Activated naive CD4-positive, alpha-beta T cell treated with anti-CD3 and anti-CD28 coated beads for 36 hours (primary cell): Measurements from ENCODE around the gene OSBP2. TPM values are rescaled to one million over a fixed set of nuclear protein-coding genes. Genes with fewer than 3 reads are reported as not detected.
A peak's percentile ranks its signal among the peaks of the same experiment; 100 is the strongest.

Source experiments
- CTCF ChIA-PET: fragments of 350-600 bp; sonication (Branson Sonifier 250); formaldehyde crosslinking; loops from one replicate; lab custom pipeline; 2021; ENCODE audit warnings: antibody characterized with exemption; lab: Charles Lee
- DNase-seq: peaks from one replicate; pipeline ENCODE4 v3.0.0-alpha.2; 2020
- H3K27ac Mint-ChIP-seq: one replicate; pipeline ENCODE4 v1.8.0; 2021; ENCODE audit warnings: mild to moderate bottlenecking, mixed read lengths
- H3K27me3 Mint-ChIP-seq: one replicate; pipeline ENCODE4 v1.8.0; 2021; ENCODE audit warnings: low read depth, mixed read lengths
- H3K36me3 Mint-ChIP-seq: one replicate; pipeline ENCODE4 v1.8.0; 2021; ENCODE audit warnings: low read depth, mixed read lengths
- H3K4me1 Mint-ChIP-seq: one replicate; pipeline ENCODE4 v1.8.0; 2021; ENCODE audit warnings: low read depth, mixed read lengths
- H3K4me3 Mint-ChIP-seq: one replicate; pipeline ENCODE4 v1.8.0; 2021; ENCODE audit warnings: mild to moderate bottlenecking, moderate library complexity, mixed read lengths
- H3K9me3 Mint-ChIP-seq: one replicate; pipeline ENCODE4 v1.8.0; 2021; ENCODE audit warnings: mixed read lengths
- intact Hi-C: fragments of 100-400 bp; cut with micrococcal nuclease; formaldehyde crosslinking; loops from one replicate; pipeline ENCODE4 v1.15.1; 2023
- total RNA-seq, 2 experiments: library from RNA; stranded (reverse); gene quantifications; one replicate each; pipeline ENCODE4 v1.2.3, GENCODE V29; 2021

OSBP2 gene
- total RNA-seq, 2 experiments from 2014 or later, result 0.81 to 0.89 TPM

DNA sequence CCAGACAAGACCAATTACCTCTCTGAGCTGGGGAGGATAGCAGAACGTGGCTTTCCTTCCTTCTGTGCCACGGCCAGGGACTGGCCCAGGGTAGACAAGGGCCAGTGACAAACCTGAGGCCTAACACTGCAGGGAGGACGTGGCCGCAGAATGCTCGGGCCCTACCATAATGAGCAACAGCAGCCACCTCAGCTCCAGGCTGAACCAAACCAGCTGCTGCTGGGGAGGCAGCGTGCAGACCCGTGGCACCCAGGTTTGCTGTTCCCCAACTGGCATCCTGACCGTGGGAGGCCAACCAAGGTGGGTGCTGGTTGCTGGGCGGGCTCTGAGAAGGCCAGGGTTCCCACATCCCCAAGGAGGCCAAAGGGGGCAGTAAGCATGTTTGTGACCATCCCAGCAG is 190.9 kb downstream of the OSBP2 start:
- intact Hi-C loops, result no loop called here
- no peak for DNase-seq
- H3K9me3 Mint-ChIP-seq, result no peaks in the 10 kb centered on the region
- H3K27ac Mint-ChIP-seq, result no peak overlapping the region
- H3K4me3 Mint-ChIP-seq, result no peak overlapping the region
- CTCF ChIA-PET, result interaction anchor here (0.9 to 1.1 kb wide), 2 partner anchors 36 to 88 kb away, joined by 3 read pairs; no protein-coding TSS in a partner anchor
- no peaks in the 10 kb centered on the region for H3K27me3 Mint-ChIP-seq
- peaks cover 2% of the 10 kb centered on the region for H3K4me1 Mint-ChIP-seq
- H3K36me3 Mint-ChIP-seq, result no peaks in the 10 kb centered on the region

DNA sequence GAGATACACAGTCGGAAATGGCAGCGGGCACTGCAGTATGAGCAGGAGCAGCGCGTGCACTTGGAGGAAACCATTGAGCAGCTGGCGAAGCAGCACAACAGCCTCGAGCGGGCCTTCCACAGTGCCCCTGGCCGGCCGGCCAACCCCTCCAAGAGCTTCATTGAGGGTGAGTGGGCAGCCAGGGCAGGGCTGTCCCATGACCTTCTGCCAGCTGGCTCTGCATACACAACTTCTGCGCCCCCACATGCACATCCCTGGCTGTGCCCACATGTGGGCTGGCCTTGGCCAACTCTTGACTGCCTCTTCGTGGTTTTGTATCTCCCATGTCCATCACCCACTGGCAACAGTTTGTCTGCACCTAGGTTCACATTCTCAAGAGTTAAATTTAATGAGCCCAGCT is 192.8 kb downstream of the OSBP2 start:
- DNase-seq, result no peak
- Mint-ChIP-seq H3K9me3 (no peaks in the 10 kb centered on the region), H3K27ac (no peak overlapping the region), H3K27me3 (no peaks in the 10 kb centered on the region), H3K4me3 (no peak overlapping the region), H3K4me1 (peaks cover 10% of the 10 kb centered on the region), H3K36me3 (no peaks in the 10 kb centered on the region)
- CTCF ChIA-PET, result no interaction called here
- intact Hi-C loops, result no loop called here

DNA sequence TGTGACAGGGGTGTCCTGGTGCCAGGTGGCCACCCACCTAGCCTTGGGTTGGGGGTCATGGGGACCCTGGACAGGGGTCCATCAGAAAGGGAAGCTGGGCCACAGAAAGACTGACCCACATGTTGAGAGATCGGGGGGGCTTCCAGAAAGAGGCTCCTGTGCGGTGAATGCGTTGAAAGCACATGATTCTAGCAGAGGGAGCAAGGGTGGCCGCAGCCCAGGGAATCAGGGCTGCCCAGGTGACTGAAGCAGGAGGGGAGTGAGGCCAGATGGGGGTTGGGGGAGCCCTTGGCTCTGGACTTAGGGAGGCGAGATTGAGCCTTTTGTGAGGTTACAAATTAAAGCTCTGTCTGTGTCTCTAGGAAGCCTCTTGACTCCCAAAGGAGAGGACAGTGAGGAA is 193.2 kb downstream of the OSBP2 start:
- H3K27me3 Mint-ChIP-seq, result no peaks in the 10 kb centered on the region
- H3K9me3 Mint-ChIP-seq, result no peaks in the 10 kb centered on the region
- H3K27ac Mint-ChIP-seq, result no peak overlapping the region
- intact Hi-C loops, result no loop called here
- no peak overlapping the region for H3K4me3 Mint-ChIP-seq
- H3K4me1 Mint-ChIP-seq, result peaks cover 10% of the 10 kb centered on the region
- DNase-seq, result no peak
- CTCF ChIA-PET, result no interaction called here
- no peaks in the 10 kb centered on the region for H3K36me3 Mint-ChIP-seq

DNA sequence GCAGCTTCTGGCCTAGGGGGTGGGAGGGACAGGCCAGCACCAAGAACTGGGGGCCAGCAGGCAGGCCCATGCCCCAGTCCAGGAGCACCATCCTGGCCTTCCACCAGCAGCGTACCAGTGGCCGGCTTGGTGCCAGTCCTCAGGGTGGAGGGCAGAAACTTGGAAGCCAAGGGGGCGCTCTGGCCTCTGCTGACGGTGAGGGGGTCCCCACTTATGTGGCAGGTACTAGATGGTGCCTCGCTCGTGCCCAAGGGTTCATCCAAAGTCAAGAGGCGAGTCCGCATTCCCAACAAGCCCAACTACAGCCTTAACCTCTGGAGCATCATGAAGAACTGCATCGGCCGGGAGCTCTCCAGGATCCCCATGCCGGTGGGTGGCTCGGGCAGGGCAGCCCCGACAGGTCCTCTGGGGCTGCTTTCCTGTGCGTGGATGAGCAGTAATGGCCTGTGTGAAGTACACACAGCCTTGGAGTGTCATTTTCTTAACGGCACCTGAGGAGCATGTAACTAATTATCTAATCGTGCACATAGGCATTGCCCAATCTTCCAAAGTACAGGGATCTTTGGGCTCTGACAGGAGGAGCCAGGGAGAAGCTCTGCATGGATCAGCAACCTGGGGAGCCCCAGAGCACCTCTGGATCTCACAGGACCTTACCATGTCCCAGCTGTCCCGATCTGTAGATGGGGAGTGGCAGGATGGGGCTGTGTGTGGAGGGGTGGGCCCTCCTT is 194.8 kb downstream of the OSBP2 start:
- intact Hi-C loops, result no loop called here
- CTCF ChIA-PET, result interaction anchor here (0.6 to 1.2 kb wide), 3 partner anchors 30 to 390 kb away, joined by 3 to 6 read pairs (median 6); no protein-coding TSS in a partner anchor
- Mint-ChIP-seq H3K36me3 (no peaks in the 10 kb centered on the region), H3K27me3 (no peaks in the 10 kb centered on the region), H3K9me3 (no peaks in the 10 kb centered on the region), H3K4me3 (no peak overlapping the region), H3K4me1 (peaks cover 25% of the 10 kb centered on the region), H3K27ac (no peak overlapping the region)
- no peak for DNase-seq

DNA sequence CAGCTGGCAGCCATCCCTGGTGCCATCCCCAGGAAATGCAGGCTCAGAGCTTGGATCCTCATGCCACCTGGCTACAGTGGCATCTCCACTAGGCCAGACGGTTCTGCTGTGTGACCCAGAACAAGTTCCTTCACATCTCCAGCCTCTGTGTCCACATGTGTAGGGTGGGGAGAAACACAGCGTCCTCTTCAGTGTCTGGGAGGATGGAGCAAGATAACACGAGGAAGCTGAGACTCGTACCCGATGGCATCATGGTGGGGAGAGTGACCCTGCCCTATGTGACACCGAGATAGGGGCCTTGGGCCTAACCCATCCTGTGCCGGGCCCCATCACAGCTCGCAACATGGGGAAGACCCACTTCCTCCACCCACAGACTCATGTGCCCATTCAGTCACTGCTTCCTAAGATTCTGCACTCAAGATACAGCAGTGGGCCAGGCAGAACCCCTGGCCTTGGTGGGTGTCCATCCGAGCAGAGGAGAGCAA is 195.4 kb downstream of the OSBP2 start:
- H3K27ac Mint-ChIP-seq, result no peak overlapping the region
- no peaks in the 10 kb centered on the region for H3K36me3 Mint-ChIP-seq
- H3K4me1 Mint-ChIP-seq, result peaks cover 31% of the 10 kb centered on the region
- no peak overlapping the region for H3K4me3 Mint-ChIP-seq
- CTCF ChIA-PET, result interaction anchor here (0.6 to 2.4 kb wide), 5 partner anchors 29 to 391 kb away, joined by 3 to 15 read pairs (median 6); no protein-coding TSS in a partner anchor
- H3K9me3 Mint-ChIP-seq, result no peaks in the 10 kb centered on the region
- intact Hi-C loops, result no loop called here
- no peaks in the 10 kb centered on the region for H3K27me3 Mint-ChIP-seq
- DNase-seq, result no peak

DNA sequence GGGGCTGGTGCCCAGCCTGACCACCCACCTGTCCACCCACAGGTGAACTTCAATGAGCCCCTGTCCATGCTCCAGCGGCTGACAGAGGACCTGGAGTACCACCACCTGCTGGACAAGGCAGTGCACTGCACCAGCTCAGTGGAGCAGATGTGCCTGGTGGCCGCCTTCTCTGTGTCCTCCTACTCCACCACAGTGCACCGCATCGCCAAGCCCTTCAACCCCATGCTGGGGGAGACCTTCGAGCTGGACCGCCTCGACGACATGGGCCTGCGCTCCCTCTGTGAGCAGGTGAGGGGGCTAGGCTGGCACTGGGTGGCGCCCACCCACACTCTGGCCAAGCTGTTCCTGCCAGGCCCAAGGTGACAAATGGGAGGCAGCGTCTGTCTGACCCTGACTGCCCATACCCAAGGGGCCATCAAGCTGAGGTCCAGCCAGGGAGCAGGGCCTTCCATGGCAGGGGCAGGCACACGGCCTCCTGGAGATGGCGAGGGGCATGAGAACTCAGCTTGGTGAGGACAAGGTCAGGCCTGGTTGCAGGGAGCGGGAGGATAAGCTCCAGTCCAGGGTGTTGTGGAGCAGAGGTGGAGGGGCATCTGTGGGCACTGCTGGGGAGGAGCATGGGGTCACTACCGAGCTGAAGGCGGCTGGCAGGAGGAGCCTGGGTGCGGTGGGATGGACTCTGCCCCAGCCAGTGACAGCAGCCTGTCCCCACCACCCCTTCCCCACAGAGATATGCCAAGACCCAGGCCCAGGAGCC is 196.2 kb downstream of the OSBP2 start:
- intact Hi-C loops, result no loop called here
- Mint-ChIP-seq H3K4me3 (no peak overlapping the region), H3K27me3 (no peaks in the 10 kb centered on the region), H3K9me3 (no peaks in the 10 kb centered on the region), H3K4me1 (peaks cover 33% of the 10 kb centered on the region), H3K27ac (no peak overlapping the region), H3K36me3 (no peaks in the 10 kb centered on the region)
- CTCF ChIA-PET, result interaction anchor here (0.6 to 2.4 kb wide), 4 partner anchors 20 to 192 kb away, joined by 3 to 15 read pairs (median 3); no protein-coding TSS in a partner anchor
- DNase-seq, result peak; percentile 45

DNA sequence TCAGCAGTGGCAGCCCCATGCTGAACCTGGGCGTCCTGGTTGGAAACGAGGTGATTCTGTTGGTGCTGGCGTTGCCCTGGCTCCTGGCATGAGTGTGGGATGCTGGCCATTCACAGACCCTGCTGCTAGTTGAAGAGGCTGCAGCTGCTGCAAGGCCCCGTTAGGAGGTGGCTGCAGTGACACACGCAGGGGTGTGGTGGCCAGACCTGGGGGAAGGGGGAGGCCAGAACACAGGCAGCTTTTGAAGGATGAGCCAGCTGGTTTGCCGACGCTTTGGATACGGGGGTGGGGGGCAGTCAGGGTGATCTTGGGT is 196.7 kb downstream of the OSBP2 start:
- no peak overlapping the region for H3K27ac Mint-ChIP-seq

DNA sequence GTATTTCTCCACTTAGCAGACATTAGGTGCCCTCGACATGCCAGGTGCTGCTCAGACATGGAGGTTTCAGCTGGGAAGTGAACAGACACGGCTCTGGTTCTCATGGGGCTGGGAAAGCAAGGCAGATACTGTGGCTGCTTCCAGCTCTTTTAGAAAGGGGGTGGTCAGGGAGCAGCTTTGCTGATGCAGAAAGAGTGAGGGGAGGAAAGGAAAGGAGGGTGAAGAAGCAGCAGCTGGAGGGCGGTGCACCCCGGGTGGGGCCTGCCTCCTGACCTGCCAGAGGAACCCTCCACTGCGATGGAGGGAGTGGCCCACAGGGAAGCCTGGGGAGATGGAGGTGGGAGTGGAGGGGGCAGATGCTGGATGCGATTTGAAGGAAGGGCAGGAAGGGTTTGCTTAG is 197.1 kb downstream of the OSBP2 start:
- no peak overlapping the region for H3K27ac Mint-ChIP-seq
- H3K4me1 Mint-ChIP-seq, result peaks cover 33% of the 10 kb centered on the region
- CTCF ChIA-PET, result interaction anchor here (0.6 to 2.4 kb wide), 3 partner anchors 30 to 301 kb away, joined by 3 to 15 read pairs (median 3); no protein-coding TSS in a partner anchor
- no peaks in the 10 kb centered on the region for H3K9me3 Mint-ChIP-seq
- intact Hi-C loops, result no loop called here
- H3K4me3 Mint-ChIP-seq, result no peak overlapping the region
- no peaks in the 10 kb centered on the region for H3K27me3 Mint-ChIP-seq
- no peak for DNase-seq
- H3K36me3 Mint-ChIP-seq, result no peaks in the 10 kb centered on the region

More for the DNA sequence above, 196.7 kb downstream of the OSBP2 start:
- DNase-seq, result no peak
- Mint-ChIP-seq H3K9me3 (no peaks in the 10 kb centered on the region), H3K27me3 (no peaks in the 10 kb centered on the region), H3K36me3 (no peaks in the 10 kb centered on the region), H3K4me3 (no peak overlapping the region), H3K4me1 (peaks cover 33% of the 10 kb centered on the region)
- intact Hi-C loops, result no loop called here
- CTCF ChIA-PET, result interaction anchor here (1.0 to 2.4 kb wide), 3 partner anchors 20 to 191 kb away, joined by 3 to 15 read pairs (median 3); no protein-coding TSS in a partner anchor

DNA sequence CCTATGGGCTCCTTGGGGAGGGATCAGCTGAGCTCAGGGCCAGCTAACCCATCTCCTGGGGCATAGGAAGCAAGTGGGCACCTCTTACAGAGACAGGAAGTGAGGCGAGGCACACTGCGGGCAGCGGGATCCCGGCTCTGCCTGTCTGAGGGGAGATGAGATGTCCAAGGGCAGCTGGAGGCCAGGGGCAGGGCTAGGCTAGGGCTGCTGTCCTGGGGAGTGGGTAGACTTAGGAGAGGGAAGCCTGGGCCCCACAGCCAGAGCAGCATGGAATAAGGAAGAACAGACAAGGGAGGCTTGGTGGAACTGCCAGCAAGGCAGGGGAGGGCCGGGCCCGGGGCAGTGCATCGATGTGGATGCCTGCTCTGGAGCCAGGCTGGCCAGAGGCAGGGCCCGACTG is 197.6 kb downstream of the OSBP2 start:
- intact Hi-C loops, result no loop called here
- Mint-ChIP-seq H3K36me3 (no peaks in the 10 kb centered on the region), H3K27ac (no peak overlapping the region), H3K4me1 (peaks cover 33% of the 10 kb centered on the region), H3K9me3 (no peaks in the 10 kb centered on the region), H3K4me3 (no peak overlapping the region), H3K27me3 (no peaks in the 10 kb centered on the region)
- CTCF ChIA-PET, result interaction anchor here (0.6 to 2.4 kb wide), 3 partner anchors 29 to 301 kb away, joined by 3 to 15 read pairs (median 3); no protein-coding TSS in a partner anchor
- no peak for DNase-seq

DNA sequence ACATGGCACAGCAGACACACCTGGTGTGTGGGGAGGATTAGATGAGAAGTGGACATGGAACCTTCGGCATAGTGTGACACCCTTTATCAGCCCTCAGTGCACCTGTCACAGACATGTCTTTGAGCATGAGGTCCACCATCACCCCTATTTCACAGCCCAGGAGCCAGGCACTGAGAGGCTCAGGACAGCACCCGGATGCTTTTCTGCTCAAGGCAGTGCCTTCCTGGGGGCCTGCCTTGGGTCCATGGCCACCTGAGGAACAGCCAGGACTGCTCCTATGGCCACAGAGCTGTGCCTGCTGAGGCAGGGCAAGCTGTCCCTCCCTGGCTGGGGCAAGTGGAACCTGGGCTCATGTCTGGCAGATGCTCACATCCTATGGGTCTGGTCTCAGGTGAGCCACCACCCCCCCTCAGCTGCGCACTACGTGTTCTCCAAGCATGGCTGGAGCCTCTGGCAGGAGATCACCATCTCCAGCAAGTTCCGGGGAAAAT is 198.1 kb downstream of the OSBP2 start:
- H3K4me1 Mint-ChIP-seq, result peaks cover 33% of the 10 kb centered on the region
- H3K27me3 Mint-ChIP-seq, result no peaks in the 10 kb centered on the region
- CTCF ChIA-PET, result interaction anchor here (0.9 kb wide), 1 partner anchor 29 kb away, joined by 3 read pairs; no protein-coding TSS in a partner anchor
- H3K9me3 Mint-ChIP-seq, result no peaks in the 10 kb centered on the region
- intact Hi-C loops, result no loop called here
- no peak overlapping the region for H3K27ac Mint-ChIP-seq
- H3K36me3 Mint-ChIP-seq, result no peaks in the 10 kb centered on the region
- H3K4me3 Mint-ChIP-seq, result no peak overlapping the region
- no peak for DNase-seq

DNA sequence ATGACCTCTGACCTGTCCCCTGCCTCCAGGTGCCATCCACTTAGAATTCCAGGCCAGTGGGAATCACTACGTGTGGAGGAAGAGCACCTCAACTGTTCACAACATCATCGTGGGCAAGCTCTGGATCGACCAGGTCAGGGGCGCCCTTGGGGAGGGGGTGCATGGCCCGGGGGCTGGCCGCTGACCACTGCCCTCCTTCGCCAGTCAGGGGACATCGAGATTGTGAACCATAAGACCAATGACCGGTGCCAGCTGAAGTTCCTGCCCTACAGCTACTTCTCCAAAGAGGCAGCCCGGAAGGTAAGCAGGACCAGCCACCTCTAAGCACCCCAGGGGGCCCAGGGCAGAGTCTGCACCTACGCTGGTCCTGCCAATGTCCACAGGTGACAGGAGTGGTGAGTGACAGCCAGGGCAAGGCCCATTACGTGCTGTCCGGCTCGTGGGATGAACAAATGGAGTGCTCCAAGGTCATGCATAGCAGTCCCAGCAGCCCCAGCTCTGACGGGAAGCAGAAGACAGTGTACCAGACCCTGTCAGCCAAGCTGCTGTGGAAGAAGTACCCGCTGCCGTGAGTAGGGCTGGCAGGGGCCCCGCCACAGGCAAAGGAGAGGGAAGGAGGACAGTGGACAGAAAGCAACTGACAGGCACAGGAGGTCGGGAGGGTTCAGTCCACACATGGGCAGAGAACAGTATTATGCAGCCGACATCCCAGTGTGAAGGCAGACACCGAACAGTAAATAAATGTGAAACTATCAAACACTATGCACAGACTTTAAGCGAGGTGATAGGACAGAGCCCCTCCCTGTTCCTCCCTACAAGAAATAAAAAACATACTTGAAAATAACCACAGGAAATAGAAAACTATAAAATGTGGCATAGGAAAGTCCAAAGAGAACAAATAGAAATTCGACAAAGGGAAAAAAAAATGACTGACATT is 199.0 kb downstream of the OSBP2 start:
- peaks cover 3% of the 10 kb centered on the region for H3K36me3 Mint-ChIP-seq
- no peaks in the 10 kb centered on the region for H3K27me3 Mint-ChIP-seq
- DNase-seq, result no peak
- no peaks in the 10 kb centered on the region for H3K9me3 Mint-ChIP-seq
- intact Hi-C loops, result no loop called here
- H3K4me1 Mint-ChIP-seq, result peaks cover 33% of the 10 kb centered on the region
- peak overlapping the region; percentile 77 for H3K27ac Mint-ChIP-seq
- CTCF ChIA-PET, result no interaction called here
- peak overlapping the region; percentile 17 for H3K4me3 Mint-ChIP-seq
